Ascending aorta (tissue), 2 donors: ENCODE measurements around the gene TMEM233. TPM values are rescaled to one million over a fixed set of nuclear protein-coding genes. Genes with fewer than 3 reads are reported as not detected.
A peak's percentile ranks its signal among the peaks of the same experiment; 100 is the strongest.

Experiments
- DNase-seq, 2 donors: peaks; one replicate each; pipeline ENCODE4 v3.0.0-alpha.2; 2019; ENCODE audit warnings: low spot score in 2 of 2
- H3K27ac ChIP-seq, 2 donors: fragments of 200-600 bp; sonication (generic); one replicate each; pipeline ENCODE4 v1.5.1; 2016 to 2017; ENCODE audit warnings: mild to moderate bottlenecking in 1 of 2
- H3K27me3 ChIP-seq: fragments of 200-600 bp; sonication (generic); one replicate; pipeline ENCODE4 v1.5.1; 2017
- H3K36me3 ChIP-seq, 2 donors: fragments of 200-600 bp; sonication (generic); one replicate each; pipeline ENCODE4 v1.5.1; 2016
- H3K4me1 ChIP-seq, 2 donors: fragments of 200-600 bp; sonication (generic); one replicate each; pipeline ENCODE4 v1.5.1; 2016 to 2017; ENCODE audit warnings: mild to moderate bottlenecking in 1 of 2
- H3K4me3 ChIP-seq, 2 donors: fragments of 200-600 bp; sonication (generic); one replicate each; pipeline ENCODE4 v1.5.1; 2016 to 2017; ENCODE audit warnings: mild to moderate bottlenecking in 1 of 2
- H3K9me3 ChIP-seq, 2 donors: fragments of 200-600 bp; sonication (generic); one replicate each; pipeline ENCODE4 v1.5.1; 2016
- intact Hi-C: fragments of 100-400 bp; cut with DNase I; formaldehyde crosslinking; loops from one replicate; pipeline ENCODE4 v1.15.1; 2023
- total RNA-seq: library from RNA; depleted of rRNA; stranded (reverse); fragments of >200 nt; gene quantifications from one replicate; pipeline ENCODE4 v1.1.0, GENCODE V29; 2016
- TF ChIP-seq, protein P1 (sequence below), 3 experiments: fragments of 200-600 bp in 2 of 3; fragments of 450-650 bp in 1 of 3; sonication (generic) in 2 of 3; IDR thresholded peaks; one replicate each; pipeline ENCODE4 v1.5.1; 2016 to 2019; ENCODE audit warnings: antibody characterized with exemption in 3 of 3, mild to moderate bottlenecking in 1 of 3, moderate library complexity in 1 of 3

The TMEM233 gene
- total RNA-seq, 1 donor from 2014 or later: not detected

- Histone ChIP-seq H3K27me3 (no peaks in the 10 kb centered on the region), H3K4me3 (no peak overlapping the region), H3K9me3 (no peaks in the 10 kb centered on the region), H3K36me3 (no peaks in the 10 kb centered on the region), H3K4me1 (no peaks in the 10 kb centered on the region), H3K27ac (no peak overlapping the region)
- DNase-seq: no peak
- intact Hi-C loops: no loop called here
- TF ChIP-seq, protein P1, sequence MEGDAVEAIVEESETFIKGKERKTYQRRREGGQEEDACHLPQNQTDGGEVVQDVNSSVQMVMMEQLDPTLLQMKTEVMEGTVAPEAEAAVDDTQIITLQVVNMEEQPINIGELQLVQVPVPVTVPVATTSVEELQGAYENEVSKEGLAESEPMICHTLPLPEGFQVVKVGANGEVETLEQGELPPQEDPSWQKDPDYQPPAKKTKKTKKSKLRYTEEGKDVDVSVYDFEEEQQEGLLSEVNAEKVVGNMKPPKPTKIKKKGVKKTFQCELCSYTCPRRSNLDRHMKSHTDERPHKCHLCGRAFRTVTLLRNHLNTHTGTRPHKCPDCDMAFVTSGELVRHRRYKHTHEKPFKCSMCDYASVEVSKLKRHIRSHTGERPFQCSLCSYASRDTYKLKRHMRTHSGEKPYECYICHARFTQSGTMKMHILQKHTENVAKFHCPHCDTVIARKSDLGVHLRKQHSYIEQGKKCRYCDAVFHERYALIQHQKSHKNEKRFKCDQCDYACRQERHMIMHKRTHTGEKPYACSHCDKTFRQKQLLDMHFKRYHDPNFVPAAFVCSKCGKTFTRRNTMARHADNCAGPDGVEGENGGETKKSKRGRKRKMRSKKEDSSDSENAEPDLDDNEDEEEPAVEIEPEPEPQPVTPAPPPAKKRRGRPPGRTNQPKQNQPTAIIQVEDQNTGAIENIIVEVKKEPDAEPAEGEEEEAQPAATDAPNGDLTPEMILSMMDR (IDR thresholded peaks at IDR 0.05): no peak
Observed at GRCh38 chr12:119578112-119578511, 15.5 kb upstream of the TMEM233 start.

DNA sequence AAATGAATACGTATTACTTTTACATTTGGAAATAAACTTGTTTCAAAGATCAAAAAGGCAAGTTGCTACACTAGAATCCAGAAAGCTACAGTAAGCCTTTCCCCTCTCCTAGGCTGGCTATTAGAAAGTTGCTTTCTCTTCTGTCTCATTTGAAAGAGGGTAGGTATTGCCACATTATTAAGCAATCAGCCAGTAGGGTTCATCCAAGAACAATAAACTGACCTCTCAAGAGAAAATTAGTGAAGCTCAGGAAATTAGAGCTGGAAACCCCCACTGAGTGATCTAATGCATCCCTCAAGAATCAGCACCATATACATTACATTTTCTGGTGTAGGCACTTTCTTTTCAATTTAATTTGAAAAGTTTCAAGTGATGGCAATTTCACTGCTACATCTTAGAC is 4.5 kb upstream of the TMEM233 start:
- H3K4me1 ChIP-seq: no peaks in the 10 kb centered on the region
- H3K9me3 ChIP-seq: no peaks in the 10 kb centered on the region
- intact Hi-C loops: no loop called here
- no peak overlapping the region for H3K27ac ChIP-seq
- no peaks in the 10 kb centered on the region for H3K36me3 ChIP-seq
- H3K4me3 ChIP-seq: no peak overlapping the region
- DNase-seq: no peak
- H3K27me3 ChIP-seq: no peaks in the 10 kb centered on the region
- TF ChIP-seq, protein P1 (IDR thresholded peaks at IDR 0.05): no peak

DNA sequence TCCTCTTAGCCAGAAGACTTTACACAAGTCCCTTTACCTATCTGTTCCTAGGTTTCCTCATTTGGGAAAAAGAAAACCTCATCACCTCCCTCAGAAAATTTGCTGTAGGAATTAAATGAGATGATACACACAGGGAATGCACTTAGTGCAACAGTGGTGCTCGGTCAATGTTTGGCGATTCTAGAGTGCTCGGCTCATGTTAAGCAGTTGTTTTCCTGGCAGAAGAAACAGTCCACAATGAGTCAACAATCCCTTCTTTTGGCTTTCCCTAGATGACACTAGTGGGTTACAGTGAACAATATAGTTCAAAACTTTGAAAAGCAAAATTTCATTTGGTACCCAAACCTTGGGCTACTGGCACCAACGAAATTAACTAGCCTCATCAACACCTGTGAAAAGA is 3.9 kb upstream of the TMEM233 start:
- no peaks in the 10 kb centered on the region for H3K9me3 ChIP-seq
- no peaks in the 10 kb centered on the region for H3K27me3 ChIP-seq
- H3K27ac ChIP-seq: no peak overlapping the region
- no peak overlapping the region for H3K4me3 ChIP-seq
- DNase-seq: no peak
- intact Hi-C loops: no loop called here
- TF ChIP-seq, protein P1 (IDR thresholded peaks at IDR 0.05): no peak
- H3K4me1 ChIP-seq: no peaks in the 10 kb centered on the region
- H3K36me3 ChIP-seq: no peaks in the 10 kb centered on the region

- Histone ChIP-seq H3K4me1 (no peaks in the 10 kb centered on the region), H3K9me3 (no peaks in the 10 kb centered on the region), H3K36me3 (no peaks in the 10 kb centered on the region), H3K27ac (no peak overlapping the region), H3K4me3 (no peak overlapping the region), H3K27me3 (no peaks in the 10 kb centered on the region)
- DNase-seq: no peak
- TF ChIP-seq, protein P1 (IDR thresholded peaks at IDR 0.05): no peak
- intact Hi-C loops: no loop called here
Observed at GRCh38 chr12:119592232-119592631, 1.3 kb upstream of the TMEM233 start.

DNA sequence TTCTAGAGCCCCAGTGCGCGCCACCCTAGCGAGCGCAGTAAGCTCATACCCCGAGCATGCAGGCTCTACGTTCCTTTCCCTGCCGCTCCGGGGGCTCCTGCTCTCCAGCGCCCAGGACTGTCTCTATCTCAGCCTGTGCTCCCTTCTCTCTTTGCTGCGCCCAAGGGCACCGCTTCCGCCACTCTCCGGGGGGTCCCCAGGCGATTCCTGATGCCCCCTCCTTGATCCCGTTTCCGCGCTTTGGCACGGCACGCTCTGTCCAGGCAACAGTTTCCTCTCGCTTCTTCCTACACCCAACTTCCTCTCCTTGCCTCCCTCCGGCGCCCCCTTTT is 791 bp downstream of the TMEM233 start:
- H3K27me3 ChIP-seq: no peaks in the 10 kb centered on the region
- H3K4me3 ChIP-seq: peak overlapping the region; percentile 21 to 51
- no peak for DNase-seq
- H3K36me3 ChIP-seq: no peaks in the 10 kb centered on the region
- H3K4me1 ChIP-seq: no peaks in the 10 kb centered on the region
- H3K9me3 ChIP-seq: no peaks in the 10 kb centered on the region
- no peak overlapping the region for H3K27ac ChIP-seq
- TF ChIP-seq, protein P1 (IDR thresholded peaks at IDR 0.05): no peak
- intact Hi-C loops: no loop called here

DNA sequence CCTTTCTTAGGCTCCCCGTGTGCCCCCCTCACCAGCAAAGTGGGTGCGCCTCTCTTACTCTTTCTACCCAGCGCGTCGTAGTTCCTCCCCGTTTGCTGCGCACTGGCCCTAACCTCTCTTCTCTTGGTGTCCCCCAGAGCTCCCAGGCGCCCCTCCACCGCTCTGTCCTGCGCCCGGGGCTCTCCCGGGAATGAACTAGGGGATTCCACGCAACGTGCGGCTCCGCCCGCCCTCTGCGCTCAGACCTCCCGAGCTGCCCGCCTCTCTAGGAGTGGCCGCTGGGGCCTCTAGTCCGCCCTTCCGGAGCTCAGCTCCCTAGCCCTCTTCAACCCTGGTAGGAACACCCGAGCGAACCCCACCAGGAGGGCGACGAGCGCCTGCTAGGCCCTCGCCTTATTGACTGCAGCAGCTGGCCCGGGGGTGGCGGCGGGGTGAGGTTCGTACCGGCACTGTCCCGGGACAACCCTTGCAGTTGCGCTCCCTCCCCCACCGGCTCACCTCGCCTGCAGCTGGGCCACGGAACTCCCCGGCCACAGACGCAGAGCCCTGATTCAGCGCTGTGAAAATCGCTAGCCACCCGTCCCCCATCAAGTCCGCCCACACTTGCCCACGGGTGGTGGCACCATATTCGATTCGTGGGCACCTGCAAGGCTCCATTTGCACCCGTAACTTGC is 1.3 kb downstream of the TMEM233 start:
- intact Hi-C loops: no loop called here
- Histone ChIP-seq H3K36me3 (no peaks in the 10 kb centered on the region), H3K27ac (no peak overlapping the region), H3K27me3 (no peaks in the 10 kb centered on the region), H3K4me1 (no peaks in the 10 kb centered on the region), H3K9me3 (no peaks in the 10 kb centered on the region), H3K4me3 (peak overlapping the region; percentile 21 to 51)
- DNase-seq: no peak
- TF ChIP-seq, protein P1 (IDR thresholded peaks at IDR 0.05): no peak
